H1 (cell line): ENCODE results near the gene TSPAN8. TPM values are rescaled to one million over a fixed set of nuclear protein-coding genes. Genes with fewer than 3 reads are reported as not detected.

Source experiments
- CTCF ChIA-PET: fragments of 300-600 bp; sonication (Branson Sonifier 250); formaldehyde crosslinking; loops from one replicate; lab custom pipeline; 2021; ENCODE audit not compliant: partially characterized antibody; lab: Charles Lee
- POLR2A ChIA-PET: fragments of 300-600 bp; sonication (Branson Sonifier 250); formaldehyde crosslinking; loops from one replicate; lab custom pipeline; 2021; ENCODE audit warnings: inconsistent platforms; ENCODE audit not compliant: partially characterized antibody; lab: Charles Lee
- DNase-seq, 2 experiments: peaks; one replicate each; pipeline versions ENCODE4 v3.0.0 to v3.0.0-alpha.2; 2010 to 2022; ENCODE audit warnings: low spot score in 2 of 2, low read depth in 1 of 2, mixed read lengths in 1 of 2
- FAIRE-seq: peaks from 2 replicates; lab custom pipeline; 2011; peaks lifted over from hg19 to GRCh38; lab: Jason Lieb, UNC
- H2AFZ ChIP-seq: 2 replicates; pipeline ENCODE4 v1.8.1; 2012; ENCODE audit warnings: low read length, inconsistent platforms
- H2AK5ac ChIP-seq: 2 replicates; pipeline ENCODE4 v1.6.1; 2013; ENCODE audit warnings: low read depth, low read length
- H2BK120ac ChIP-seq: replicated peaks from 2 replicates; pipeline ENCODE3; 2013; ENCODE audit warnings: low read depth, low read length, inconsistent platforms
- H2BK12ac ChIP-seq: 2 replicates; pipeline ENCODE4 v1.6.1; 2013; ENCODE audit warnings: low read depth, low read length
- H2BK15ac ChIP-seq: 2 replicates; pipeline ENCODE4 v1.6.1; 2013; ENCODE audit warnings: low read length
- H2BK20ac ChIP-seq: 2 replicates; pipeline ENCODE4 v1.6.1; 2013; ENCODE audit warnings: low read length
- H2BK5ac ChIP-seq: 2 replicates; pipeline ENCODE4 v1.6.1; 2013; ENCODE audit warnings: low read depth, low read length
- H3K14ac ChIP-seq: 2 replicates; pipeline ENCODE4 v1.6.1; 2013; ENCODE audit warnings: inconsistent platforms; ENCODE audit not compliant: insufficient read length
- H3K18ac ChIP-seq: 2 replicates; pipeline ENCODE4 v1.6.1; 2013; ENCODE audit warnings: low read length; ENCODE audit errors: extremely low read depth
- H3K23ac ChIP-seq: 2 replicates; pipeline ENCODE4 v1.6.1; 2013; ENCODE audit warnings: inconsistent platforms; ENCODE audit not compliant: insufficient read length
- H3K23me2 ChIP-seq: 2 replicates; pipeline ENCODE4 v1.6.1; 2013; ENCODE audit warnings: low read depth, low read length
- H3K27ac ChIP-seq: 2 replicates; pipeline ENCODE4 v1.6.1; 2011; ENCODE audit warnings: low read depth, low read length, inconsistent platforms
- H3K27me3 ChIP-seq, 4 experiments: replicated peaks in 1 of 4; 1 replicate in 1 of 4; 2 replicates in 3 of 4; pipeline versions ENCODE4 v1.6.1 to v1.8.1; 2011 to 2013; ENCODE audit warnings: low read length in 3 of 4, mild to moderate bottlenecking in 3 of 4, inconsistent platforms in 2 of 4, mixed read lengths in 2 of 4, moderate library complexity in 1 of 4; ENCODE audit not compliant: control insufficient read depth in 3 of 4, insufficient read depth in 3 of 4; ENCODE audit errors: extremely low read depth in 1 of 4
- H3K36me3 ChIP-seq, 4 experiments: 2 replicates each; pipeline versions ENCODE4 v1.6.1 to v1.8.1; 2011 to 2013; ENCODE audit warnings: mild to moderate bottlenecking in 4 of 4, low read length in 3 of 4, moderate library complexity in 2 of 4, control low read depth in 1 of 4, inconsistent platforms in 1 of 4; ENCODE audit not compliant: insufficient read depth in 4 of 4, control insufficient read depth in 2 of 4
- H3K4ac ChIP-seq: replicated peaks from 2 replicates; pipeline ENCODE3; 2013; ENCODE audit warnings: low read length, low read depth, mixed read lengths, inconsistent platforms; ENCODE audit not compliant: insufficient read length
- H3K4me1 ChIP-seq, 4 experiments: replicated peaks in 1 of 4; 1 replicate in 1 of 4; 2 replicates in 3 of 4; pipeline versions ENCODE4 v1.6.1 to v1.8.1; 2011 to 2013; ENCODE audit warnings: low read length in 3 of 4, inconsistent platforms in 2 of 4, mixed read lengths in 1 of 4; ENCODE audit not compliant: insufficient read depth in 4 of 4, control insufficient read depth in 3 of 4
- H3K4me2 ChIP-seq, 2 experiments: 2 replicates each; pipeline versions ENCODE4 v1.6.1 to v1.8.1; 2011 to 2013; ENCODE audit warnings: low read depth in 2 of 2, low read length in 2 of 2, control low read depth in 1 of 2, inconsistent platforms in 1 of 2, mild to moderate bottlenecking in 1 of 2; ENCODE audit not compliant: insufficient read depth in 1 of 2
- H3K4me3 ChIP-seq, 4 experiments: fragments of 200-600, 300-600 bp in 1 of 4; sonication (generic), shearing (Covaris generic), sonication (Bioruptor Twin) in 1 of 4; 2 replicates each; pipeline versions ENCODE4 v1.5.1 to v1.8.1; 2011 to 2016; ENCODE audit warnings: low read length in 4 of 4, low read depth in 3 of 4, control low read depth in 2 of 4, inconsistent platforms in 2 of 4, mild to moderate bottlenecking in 2 of 4, mixed read lengths in 1 of 4, moderate library complexity in 1 of 4; ENCODE audit not compliant: insufficient read depth in 2 of 4; ENCODE audit errors: extremely low read depth in 1 of 4
- H3K56ac ChIP-seq: replicated peaks from 2 replicates; pipeline ENCODE3; 2013; ENCODE audit warnings: low read depth, mild to moderate bottlenecking, mixed read lengths, low read length, inconsistent platforms; ENCODE audit not compliant: insufficient read length
- H3K79me1 ChIP-seq: 2 replicates; pipeline ENCODE4 v1.6.1; 2013; ENCODE audit warnings: low read depth, low read length, control low read depth
- H3K79me2 ChIP-seq, 2 experiments: 2 replicates each; pipeline versions ENCODE4 v1.6.1 to v1.8.1; 2012 to 2013; ENCODE audit warnings: low read length in 2 of 2, mild to moderate bottlenecking in 2 of 2, inconsistent platforms in 1 of 2; ENCODE audit not compliant: insufficient read depth in 2 of 2, control insufficient read depth in 1 of 2
- H3K9ac ChIP-seq, 4 experiments: replicated peaks in 1 of 4; 1 replicate in 1 of 4; 2 replicates in 3 of 4; pipeline versions ENCODE4 v1.6.1 to v1.8.1; 2011 to 2013; ENCODE audit warnings: low read depth in 3 of 4, low read length in 3 of 4, control low read depth in 2 of 4, mild to moderate bottlenecking in 2 of 4, moderate library complexity in 2 of 4, inconsistent platforms in 1 of 4; ENCODE audit errors: extremely low read depth in 1 of 4
- H3K9me3 ChIP-seq, 2 experiments: 2 replicates each; pipeline versions ENCODE4 v1.6.1 to v1.8.1; 2012 to 2013; ENCODE audit warnings: mild to moderate bottlenecking in 2 of 2, moderate library complexity in 2 of 2, control low read depth in 1 of 2, inconsistent platforms in 1 of 2, low read depth in 1 of 2, low read length in 1 of 2, mixed read lengths in 1 of 2; ENCODE audit not compliant: insufficient read depth in 2 of 2
- H4K20me1 ChIP-seq, 2 experiments: replicated peaks in 1 of 2; 2 replicates each; pipeline versions ENCODE3 to v1.8.1; 2011 to 2013; ENCODE audit warnings: inconsistent platforms in 2 of 2, low read length in 2 of 2, mild to moderate bottlenecking in 1 of 2; ENCODE audit not compliant: insufficient read depth in 2 of 2, control insufficient read depth in 1 of 2
- H4K5ac ChIP-seq: 2 replicates; pipeline ENCODE4 v1.6.1; 2013; ENCODE audit warnings: low read length, low read depth, mixed read lengths, inconsistent platforms; ENCODE audit not compliant: insufficient read length
- H4K8ac ChIP-seq: 2 replicates; pipeline ENCODE4 v1.8.0; 2013; ENCODE audit warnings: mild to moderate bottlenecking, moderate library complexity, low read length, inconsistent platforms; ENCODE audit not compliant: insufficient read depth; ENCODE audit errors: extremely low read depth
- H4K91ac ChIP-seq: replicated peaks from 2 replicates; pipeline ENCODE3; 2013; ENCODE audit warnings: low read length, mixed read lengths, inconsistent platforms; ENCODE audit not compliant: insufficient read length
- RXRA ChIP-seq: IDR thresholded peaks from 2 replicates; pipeline ENCODE4 v1.6.1; 2011; ENCODE audit warnings: low read depth, mild to moderate bottlenecking, low read length, moderate library complexity; ENCODE audit not compliant: insufficient read depth
- TAF7 ChIP-seq: optimal IDR thresholded peaks from 2 replicates; pipeline ENCODE3; 2011; ENCODE audit warnings: low read depth, mild to moderate bottlenecking, inconsistent platforms, low read length, moderate library complexity, borderline replicate concordance
- WGBS, 2 experiments: shearing (Covaris generic) in 1 of 2; methylation state at CpG; one replicate each; pipeline versions ENCODE4 v1.1.6 to v1.1.7; 2013 to 2015; ENCODE audit warnings: low lambda C conversion rate in 2 of 2, mixed read lengths in 2 of 2, inconsistent platforms in 1 of 2, low coverage in 1 of 2, missing lambda C conversion rate in 1 of 2; ENCODE audit not compliant: insufficient replicate concordance in 2 of 2, insufficient coverage in 1 of 2, insufficient read length in 1 of 2; ENCODE audit errors: extremely low coverage in 1 of 2, missing lambda C conversion rate in 1 of 2; 5-methylcytosine and 5-hydroxymethylcytosine counted together
- polyA plus RNA-seq, 7 experiments: library from polyadenylated mRNA; depleted of rRNA in 3 of 7; stranded (reverse) in 5 of 7; unstranded in 2 of 7; fragments of >200 nt in 5 of 7; fragments of 200-250 nt in 2 of 7; gene quantifications; 1 replicate in 5 of 7; 2 replicates in 1 of 7; 4 replicates in 1 of 7; pipeline versions ENCODE4 v1.2.1 to v1.2.3, GENCODE V29; 2011 to 2013; ENCODE audit warnings: missing spikeins in 2 of 7, mixed read lengths in 2 of 7
- total RNA-seq: library from RNA; stranded (reverse); fragmentation: NEBNext Ultra II Directional; extraction: Animal tissue kit (Norgen Biotek cat#: 25700); gene quantifications from 2 replicates; pipeline ENCODE4 v1.2.1, GENCODE V29; 2021
- TF ChIP-seq, protein P1 (sequence below): IDR thresholded peaks from 2 replicates; pipeline ENCODE4 v1.6.1; 2012; ENCODE audit warnings: inconsistent platforms

The TSPAN8 gene
- total and polyA plus RNA-seq, 2 of the 8 experiments (the other 6 are each of a cell fraction or from before 2014, with no cell fraction given): not detected

DNA sequence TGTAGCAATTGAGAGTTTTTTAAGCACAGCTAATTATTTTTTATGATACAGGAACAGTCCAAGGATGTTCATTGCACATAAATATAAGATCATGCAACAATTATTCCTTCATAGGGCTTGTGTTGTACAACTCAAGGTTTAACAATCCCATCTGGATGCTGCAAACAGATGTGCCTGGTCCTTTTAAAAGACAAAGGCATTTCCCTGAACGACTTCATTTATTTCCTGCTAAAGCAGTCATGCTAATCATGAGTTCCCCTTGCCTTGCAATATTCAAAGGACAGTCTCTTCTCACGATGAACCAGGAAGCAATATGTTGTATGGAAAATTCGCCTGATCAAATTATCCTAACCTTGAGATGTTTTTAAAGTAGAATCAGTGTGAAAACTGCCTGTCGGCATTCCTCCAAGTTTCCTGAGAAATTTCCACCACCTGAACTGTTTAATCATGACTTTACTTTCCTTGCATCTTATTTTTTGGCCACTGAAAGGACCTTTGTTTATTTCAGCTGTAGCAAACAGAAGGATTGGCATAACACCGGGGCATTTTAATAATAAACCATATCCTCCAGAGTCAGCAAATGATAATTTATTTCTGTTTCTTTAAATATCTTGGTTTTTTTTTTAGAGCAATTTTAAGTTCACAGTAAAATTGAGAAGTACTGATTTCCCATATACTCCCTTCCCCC lies 33.9 kb upstream of the TSPAN8 start:
- Histone ChIP-seq H2AFZ (peak overlapping the region; percentile 82; the same call in 1 of the 2 replicates), H3K27me3 (no peaks in the 10 kb centered on the region), H4K5ac (no peak overlapping the region), H3K18ac (no peak overlapping the region), H3K23me2 (no peaks in the 10 kb centered on the region), H3K4me3 (no peak overlapping the region), H2BK20ac (no peak overlapping the region), H3K23ac (no peak overlapping the region), H2BK15ac (no peak overlapping the region), H3K4ac (no peak overlapping the region), H3K79me2 (no peaks in the 10 kb centered on the region), H3K27ac (no peak overlapping the region), H2BK5ac (no peak overlapping the region), H2BK120ac (no peak overlapping the region), H3K14ac (no peak overlapping the region), H2AK5ac (no peak overlapping the region), H4K91ac (no peak overlapping the region), H3K79me1 (no peaks in the 10 kb centered on the region), H3K56ac (no peak overlapping the region), H4K20me1 (no peaks in the 10 kb centered on the region), H3K4me2 (no peak overlapping the region), H3K36me3 (no peaks in the 10 kb centered on the region), H2BK12ac (no peak overlapping the region), H3K4me1 (peaks cover 0 to 10% (median 5%) of the 10 kb centered on the region in 4 experiments; a peak in 3 of 7 replicates), H3K9ac (no peak overlapping the region), H3K9me3 (no peaks in the 10 kb centered on the region), H4K8ac (no peak overlapping the region)
- 84% methylated on average over 5 of the region's 5 CpGs; no CpG with 5 or more reads in 1 of the 2 experiments for WGBS, 2 experiments
- no peak for FAIRE-seq
- POLR2A ChIA-PET: no interaction called here
- CTCF ChIA-PET: interaction anchor here (0.5 kb wide), 1 partner anchor 361 kb away, joined by 3 read pairs; no protein-coding TSS in a partner anchor
- no peak for DNase-seq
- no peak for TF ChIP-seq RXRA
- TF ChIP-seq, protein P1, sequence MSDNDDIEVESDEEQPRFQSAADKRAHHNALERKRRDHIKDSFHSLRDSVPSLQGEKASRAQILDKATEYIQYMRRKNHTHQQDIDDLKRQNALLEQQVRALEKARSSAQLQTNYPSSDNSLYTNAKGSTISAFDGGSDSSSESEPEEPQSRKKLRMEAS: no peak
- TF ChIP-seq TAF7: no peak
